ENCODE results near the gene TRAPPC2L.

The TRAPPC2L gene

DNA sequence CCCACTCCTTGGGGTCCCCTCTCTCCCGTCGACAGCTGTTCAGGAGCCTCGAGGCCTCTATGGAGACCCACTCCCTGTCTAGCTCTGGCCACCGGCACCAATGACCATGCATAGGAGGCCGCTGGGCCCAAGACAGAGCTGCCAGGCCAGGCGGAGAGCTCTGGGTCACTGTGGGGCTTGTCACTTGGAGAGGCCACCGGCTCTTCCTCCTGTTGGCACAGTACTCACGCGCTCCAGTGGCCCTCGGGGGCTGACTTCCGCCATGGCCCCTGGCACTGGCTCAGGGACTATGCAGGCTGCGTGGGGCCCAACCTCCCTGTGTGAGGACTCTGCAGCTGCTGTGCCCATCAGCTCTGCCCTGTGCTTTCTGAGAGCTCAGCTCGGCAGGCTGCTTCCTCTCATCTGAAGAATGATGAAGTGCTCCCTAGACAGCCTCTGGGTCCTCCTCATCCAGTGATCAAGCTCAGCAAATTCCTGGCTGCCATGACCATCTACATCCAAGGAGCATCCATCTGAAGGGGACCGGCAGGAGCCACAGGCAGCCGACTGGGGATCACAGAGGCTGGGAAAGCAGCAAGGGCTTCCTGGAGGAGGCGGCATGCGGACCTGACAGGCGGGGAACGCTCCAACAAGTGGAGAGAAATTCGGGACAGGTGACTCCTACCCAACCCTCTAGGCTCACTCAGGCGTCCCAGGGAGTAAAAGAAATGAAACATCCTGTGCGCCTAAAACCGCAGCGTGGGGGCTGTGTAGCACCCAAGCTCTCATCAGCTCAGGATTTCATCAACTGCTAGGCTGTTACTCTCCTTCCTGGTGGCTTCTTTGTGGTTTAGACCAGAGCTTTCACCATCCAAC lies 17.0 kb upstream of the TRAPPC2L start:
- DNase-seq = no peak

DNA sequence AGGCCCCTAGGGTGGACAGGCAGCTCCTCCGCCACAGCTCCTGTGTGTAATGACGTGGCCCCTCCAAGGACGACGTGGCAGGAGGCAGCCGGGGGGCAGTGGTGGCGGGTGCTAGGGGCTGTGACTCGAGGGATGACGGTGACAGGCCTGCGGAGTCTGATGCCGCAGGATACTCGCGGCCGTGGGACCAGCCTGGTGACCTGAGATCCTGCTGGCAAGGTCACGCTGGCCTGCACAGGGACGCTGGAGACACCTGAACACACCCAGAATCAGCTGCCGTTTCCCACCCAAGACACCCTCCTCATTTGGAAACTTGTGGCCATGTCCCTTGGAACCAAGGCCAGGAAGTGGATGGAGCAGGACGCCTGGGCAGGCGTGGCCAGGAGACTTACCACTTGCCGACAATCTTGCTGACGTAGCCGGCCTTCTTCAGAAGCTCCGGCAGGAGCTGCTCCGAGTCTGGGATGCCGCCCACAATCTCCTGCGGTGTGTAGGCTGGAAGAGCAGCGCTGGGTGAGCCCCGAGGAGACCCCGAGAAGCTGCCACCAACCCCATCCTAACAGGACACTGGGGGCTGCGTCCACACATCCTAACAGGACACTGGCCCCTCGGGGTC lies 16.2 kb upstream of the TRAPPC2L start:
- no peak for DNase-seq

DNA sequence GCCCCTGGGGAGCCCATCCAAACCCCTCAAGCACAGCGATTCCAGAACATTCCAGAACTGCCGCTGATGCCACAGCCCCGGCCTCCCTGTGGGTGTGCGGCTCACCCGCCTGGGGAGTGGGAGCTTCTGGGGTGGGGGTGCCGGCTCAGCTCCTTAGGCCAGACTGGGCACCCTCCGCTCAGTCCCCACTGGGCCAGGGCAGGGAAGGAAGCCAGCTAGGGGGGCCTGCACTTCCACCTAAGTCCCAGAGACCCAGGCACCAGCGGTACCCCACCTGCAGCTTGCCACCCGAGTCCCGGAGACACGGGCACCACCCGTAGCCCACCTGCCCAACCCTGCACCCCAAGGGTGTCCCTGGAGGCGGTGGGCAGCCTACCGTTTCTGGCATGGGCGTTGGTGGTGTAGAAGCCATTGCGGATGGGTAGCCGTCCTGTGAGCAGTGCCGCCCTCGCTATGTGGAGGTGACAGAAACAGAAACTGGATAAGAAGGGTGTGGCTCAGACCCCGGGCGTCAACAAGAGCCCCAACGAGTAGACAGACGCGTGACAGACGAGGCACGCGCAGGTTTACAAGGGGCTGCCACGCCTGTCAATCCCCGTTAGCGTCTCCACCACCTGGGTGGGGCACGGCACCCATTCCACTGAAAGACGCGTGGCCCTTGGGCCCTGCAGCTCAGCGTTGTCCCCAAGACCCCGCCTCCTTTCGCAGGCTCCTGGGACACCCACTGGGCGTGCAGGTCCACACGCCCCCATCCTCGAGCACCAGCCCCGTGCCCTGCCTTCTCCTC lies 15.2 kb upstream of the TRAPPC2L start:
- DNase-seq = no peak

DNA sequence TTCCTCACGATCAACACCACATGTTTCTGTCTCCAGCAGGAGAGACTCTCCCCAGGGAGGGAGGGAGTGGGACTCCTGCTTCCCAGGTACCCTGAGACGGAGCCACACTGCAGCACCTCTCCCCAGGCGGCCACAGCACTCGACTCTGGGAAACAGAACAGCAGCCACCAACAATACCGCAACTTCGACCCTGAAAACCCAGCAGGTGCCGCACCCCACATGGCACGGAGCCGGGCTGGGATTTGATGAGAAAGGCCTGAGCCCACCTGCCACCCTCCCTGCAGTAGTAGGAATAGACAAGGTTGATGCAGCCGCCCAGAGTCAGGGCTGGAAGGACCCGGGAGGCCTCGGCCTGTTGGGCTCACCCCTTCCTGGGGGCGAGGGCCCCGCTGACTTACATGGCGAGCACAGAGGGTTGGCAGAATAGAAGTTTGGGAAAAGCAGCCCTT lies 14.6 kb upstream of the TRAPPC2L start:
- no peak for DNase-seq

DNA sequence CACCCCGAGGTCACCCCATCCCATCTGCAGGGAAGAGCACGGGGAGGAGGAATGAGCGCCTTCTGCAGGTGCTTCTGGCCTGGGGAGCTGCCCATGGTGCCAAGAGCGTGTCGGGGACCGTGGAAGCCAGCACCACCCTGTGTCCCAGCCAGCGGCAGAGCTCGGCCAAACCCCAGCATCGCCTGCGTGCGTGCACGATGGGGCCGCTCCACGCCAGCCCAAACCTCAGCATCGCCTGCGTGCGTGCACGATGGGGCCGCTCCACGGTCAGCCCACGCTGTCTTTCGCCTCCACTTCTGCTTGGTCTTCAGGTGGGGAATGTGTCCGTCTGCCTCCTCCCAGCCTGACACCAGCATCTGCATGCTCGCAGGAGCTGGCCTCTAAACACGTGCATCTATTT lies 14.1 kb upstream of the TRAPPC2L start:
- DNase-seq = no peak

DNA sequence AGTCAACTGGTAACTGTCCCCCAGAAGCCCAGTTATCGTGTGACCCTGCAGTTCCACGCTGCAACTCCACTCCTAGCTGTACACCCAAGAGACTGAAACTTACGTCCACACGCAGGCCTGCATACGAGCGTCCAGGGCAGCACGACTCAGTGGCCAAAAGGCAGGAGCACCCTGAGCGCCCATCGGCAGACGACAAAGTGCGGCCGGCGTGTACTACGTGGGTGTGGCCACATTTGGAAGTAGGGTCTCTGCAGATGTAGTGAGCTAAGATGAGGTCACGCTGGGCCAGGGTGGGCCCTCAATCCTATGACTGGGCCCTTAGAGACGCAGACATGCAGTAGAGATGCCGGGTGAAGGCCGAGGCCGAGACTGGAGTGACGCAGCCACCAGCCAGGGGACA lies 13.7 kb upstream of the TRAPPC2L start:
- DNase-seq = no peak

DNA sequence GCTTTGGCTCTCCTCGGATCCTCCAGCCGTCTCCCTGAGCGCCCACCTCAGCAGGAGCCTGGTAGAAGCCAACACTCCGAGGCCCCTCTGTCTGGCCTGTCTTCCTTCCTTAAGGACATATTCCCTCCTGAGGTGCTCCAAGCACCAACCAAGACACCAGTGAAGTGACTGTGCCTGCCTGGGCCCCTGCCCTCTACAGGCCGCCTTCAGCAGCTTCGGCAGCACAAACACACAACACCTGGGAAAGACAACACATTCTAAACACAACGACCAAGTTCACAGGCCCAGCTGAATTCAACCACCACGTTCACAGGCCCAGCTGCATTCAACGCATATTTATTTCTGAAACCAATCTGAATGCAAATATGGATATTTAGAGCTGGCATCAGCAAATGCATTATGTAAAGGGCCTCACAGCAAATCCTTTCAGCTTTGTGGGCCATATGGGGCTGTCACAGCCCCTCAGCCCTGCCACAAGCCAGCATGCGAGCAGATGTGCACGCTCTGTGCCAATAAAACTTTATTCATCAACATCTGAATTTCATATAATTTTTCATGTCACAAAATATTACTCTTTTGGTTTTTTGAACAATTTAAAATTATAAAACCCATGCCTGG lies 12.4 kb upstream of the TRAPPC2L start:
- DNase-seq = no peak

DNA sequence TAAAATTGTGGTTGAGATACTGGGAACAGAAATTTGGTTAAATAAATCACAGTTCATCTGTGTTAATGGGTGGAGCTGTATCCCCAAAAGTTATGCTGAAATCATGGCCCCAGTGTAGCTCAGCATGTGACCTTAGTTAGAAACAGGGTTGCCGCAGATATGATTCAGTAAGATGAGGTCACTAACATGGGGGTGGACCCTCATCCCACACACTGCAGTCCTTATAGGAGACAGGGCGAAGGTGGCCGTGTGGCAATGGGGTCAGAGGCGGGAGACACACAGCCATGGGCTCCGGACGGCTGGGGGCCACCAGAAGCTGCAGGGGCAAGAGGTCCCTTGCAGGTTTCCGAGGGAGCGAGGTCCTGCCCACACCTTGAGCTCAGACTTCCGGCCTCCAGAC lies 10.8 kb upstream of the TRAPPC2L start:
- no peak for DNase-seq

DNA sequence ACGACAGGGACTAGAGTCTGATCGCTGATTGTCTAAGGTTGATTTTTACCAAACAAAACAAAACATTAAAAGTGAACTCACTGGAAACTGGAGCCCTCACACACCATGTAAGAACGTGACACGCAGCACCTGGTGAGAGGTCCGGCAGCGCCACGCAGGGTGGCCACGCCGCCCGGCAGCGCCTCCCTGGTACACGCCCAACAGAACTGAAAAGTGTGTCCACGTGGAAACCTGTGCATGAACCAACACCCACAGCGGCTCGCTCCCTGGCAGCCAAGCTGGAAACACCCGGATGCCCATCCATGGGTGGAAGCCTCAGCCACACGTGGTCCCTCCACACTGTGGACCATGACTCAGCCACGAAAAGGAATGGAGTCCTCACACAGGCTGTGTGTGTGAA lies 9.3 kb upstream of the TRAPPC2L start:
- DNase-seq = no peak

DNA sequence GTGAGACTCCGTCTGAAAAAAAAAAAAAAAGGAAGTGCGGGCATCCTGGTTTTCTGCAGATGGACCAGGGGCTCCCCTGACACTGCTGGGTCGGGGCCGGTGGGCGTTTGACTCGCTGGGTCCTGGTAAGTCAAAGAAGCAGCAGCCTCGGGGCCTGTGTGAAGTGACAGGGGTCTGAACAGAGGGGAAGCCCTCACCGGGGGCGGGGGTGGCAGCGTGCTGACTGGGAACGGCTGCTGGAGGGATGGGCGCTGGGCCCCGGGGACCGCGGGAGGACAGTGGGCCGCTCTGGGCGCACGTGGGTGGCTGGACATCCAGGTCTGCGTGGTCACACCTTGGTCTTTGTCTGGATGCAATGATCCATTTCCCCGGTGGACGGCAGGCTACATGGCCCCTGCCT lies 8.4 kb upstream of the TRAPPC2L start:
- no peak for DNase-seq

DNA sequence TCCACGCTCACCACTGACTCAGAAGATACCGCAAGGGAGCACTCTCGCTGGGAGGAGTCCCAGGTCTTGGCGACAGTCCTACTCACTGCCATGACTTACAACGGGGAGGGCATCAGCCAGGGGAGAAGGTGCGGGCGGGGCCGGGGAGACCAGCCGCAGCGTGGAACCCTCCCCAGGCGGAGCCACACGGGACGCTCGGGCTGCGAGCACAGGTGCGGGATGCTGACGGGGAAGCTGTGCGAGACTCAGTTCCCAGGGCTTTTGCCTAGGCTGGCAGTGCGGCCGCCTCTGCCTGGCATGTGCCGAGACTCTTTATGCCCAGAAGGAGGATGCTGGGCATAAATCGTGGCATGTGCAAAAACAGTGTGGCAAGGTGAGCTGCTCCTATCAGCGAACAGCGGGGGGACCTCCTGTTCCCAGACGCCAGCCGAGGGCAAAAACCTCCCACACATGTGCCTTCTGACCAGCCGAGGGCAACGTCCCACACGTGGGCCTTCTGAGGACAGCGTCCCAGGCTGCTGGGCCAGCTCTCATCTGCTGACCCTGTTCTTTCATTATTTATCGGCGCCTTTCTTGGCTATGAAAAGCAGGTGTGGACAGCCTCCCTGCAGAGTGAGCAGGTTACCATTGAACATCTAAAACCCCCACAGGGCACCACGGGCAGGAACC lies 6.3 kb upstream of the TRAPPC2L start:
- DNase-seq = no peak

DNA sequence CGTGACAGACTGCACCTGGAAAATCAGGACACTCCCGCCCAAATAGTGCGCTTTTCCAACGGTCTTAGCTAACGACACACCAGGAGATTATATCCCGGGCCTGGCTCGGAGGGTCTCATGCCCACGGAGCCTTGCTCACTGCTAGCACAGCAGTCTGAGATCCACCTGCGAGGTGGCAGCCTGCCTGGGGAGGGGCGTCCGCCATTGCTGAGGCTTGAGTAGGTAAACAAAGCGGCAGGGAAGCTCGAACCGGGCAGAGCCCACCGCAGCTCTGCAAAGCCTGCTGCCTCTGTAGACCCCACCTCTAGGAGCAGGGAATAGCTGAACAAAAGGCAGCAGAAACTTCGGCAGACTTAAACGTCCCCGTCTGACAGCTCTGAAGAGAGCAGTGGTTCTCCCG lies 5.3 kb upstream of the TRAPPC2L start:
- no peak for DNase-seq

DNA sequence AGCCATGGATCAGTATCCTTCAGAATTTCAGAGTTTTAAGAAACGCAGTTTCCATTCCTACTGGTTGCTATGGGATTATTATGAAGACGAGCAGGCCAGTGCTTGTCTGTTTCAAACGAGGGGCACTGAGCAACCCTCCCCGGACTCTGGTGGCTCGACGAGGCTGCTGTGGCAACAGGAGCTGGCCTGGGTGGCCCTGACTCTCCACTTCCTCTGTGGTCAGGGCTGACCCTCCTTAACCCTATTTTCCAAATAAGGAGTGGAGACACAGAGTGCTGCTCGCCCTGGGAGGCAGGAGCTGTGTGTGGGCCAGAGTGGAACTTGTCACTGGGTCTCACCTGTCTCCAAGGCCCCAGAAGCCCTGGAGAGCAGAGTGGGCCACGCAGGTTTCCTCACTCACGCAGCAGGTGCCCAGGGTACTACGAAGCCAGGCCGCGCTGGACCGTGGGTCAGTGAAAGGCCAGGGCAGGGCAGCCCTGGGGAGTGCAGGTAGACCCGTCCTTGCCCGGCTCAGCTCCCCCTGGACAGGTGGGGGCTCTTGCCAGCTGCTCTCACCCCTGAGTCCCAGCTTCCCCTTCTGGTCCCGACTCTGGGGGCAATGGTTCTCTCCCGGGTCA lies 3.5 kb upstream of the TRAPPC2L start:
- DNase-seq = no peak

DNA sequence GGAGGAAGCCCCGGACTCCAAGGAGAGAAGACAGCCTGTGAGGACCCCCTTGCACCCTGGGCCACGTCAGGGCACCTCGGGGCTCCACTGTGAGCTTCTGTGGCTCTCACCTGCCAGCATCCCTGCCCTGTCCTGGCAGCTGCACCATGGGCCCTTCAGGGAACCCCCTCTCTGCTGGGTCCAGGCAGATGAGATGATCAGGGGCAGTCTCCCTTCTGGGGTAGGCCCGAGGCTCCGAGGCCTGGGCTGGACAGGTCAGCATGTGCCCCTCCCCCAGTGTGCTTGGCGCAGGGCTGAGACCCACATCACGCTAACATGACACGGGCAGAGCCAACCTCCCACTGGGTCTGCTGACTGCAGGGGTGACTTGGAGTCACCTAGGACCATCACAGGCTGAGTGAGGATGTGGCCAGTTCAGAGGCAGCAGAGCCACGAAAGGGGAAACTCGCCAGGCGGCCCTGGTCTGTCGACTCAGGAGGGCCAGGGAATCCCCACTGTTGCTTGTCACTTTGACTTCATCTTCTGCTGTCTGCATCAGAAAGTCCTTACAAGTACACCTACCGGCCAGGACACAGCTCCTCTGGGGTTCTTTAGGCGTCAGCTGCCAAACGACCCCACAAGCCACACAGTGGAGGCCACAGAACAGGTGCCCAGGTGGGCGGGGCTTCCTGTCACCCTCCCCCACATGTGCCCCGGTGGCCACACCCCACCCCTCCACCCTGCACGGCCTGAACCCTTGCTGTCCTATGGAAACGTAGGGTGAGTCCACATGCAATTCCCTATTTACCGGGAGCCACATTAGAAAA lies 2.4 kb upstream of the TRAPPC2L start:
- no peak for DNase-seq

DNA sequence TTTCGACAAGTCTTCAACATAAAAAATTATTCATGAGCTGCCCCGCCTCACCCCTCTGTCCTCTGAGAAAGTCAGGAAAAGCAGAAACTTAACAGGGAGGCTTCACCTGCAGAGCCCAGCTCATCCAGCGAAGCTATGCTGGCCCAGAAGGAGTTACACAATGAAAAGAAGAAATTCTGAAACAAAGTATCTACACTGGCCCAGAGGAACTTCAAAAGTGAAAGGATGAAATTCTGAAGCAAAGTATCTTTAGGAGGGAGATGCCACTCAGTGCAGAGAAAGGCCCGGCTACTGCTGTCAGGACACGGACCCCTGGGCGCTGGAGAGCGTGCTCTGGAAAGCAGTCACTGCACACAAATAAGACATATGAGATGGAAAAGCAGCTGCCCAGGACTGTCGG lies 1.8 kb upstream of the TRAPPC2L start:
- DNase-seq = no peak

DNA sequence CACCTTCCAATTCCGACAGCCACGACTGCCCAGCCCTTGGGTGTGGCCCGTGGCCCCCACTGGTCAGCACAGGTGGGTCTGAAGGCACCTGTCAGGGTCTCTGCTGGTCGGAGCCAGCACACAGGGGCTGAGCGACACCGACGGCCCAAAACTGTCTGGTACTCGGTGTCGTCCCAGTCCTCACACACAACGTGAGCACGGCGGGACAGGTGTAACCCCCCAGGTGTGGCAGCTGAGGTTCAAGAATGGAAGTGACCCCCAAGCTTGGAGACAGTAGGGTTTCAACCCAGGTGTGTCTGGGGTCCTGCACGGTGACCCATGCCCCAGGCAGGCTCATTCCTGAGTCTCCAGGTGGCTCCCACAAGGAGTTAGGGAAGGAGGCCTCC lies 1.2 kb upstream of the TRAPPC2L start:
- no peak for DNase-seq

DNA sequence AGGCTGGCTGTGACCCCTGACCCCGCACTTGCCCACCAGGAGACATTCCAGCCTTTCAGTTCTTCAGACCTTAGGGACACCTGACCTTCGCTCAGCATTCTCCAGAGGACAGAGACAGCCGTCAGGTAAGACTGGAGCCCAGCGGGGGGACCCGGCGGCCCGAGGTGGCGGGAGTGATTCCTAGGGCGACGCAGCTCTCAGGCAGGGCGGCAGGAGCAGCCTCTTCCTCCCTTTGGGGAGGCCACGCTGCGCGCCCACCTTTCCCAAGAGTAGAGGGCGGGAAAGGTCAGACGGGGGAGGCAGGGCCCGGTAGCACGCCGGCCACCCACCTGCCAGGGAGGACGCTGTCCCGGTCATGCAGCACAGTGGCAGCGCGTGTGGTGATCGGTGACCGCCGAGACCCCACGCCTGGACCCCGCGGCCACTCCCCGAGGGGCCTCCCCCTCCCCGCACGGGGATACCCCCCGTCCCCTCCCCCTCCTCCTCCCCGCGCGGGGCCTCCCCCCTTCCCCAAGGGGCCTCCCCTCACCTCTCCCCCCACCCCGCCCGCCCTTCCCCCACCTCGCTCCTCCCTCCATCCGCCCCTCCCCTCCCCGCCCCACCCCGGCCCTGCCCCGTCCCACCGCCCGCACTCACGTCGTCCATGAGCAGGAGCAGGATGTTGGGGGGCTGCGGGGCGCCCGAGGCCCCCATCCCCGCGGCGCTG lies 652 bp upstream of the TRAPPC2L start:
- DNase-seq = no peak

DNA sequence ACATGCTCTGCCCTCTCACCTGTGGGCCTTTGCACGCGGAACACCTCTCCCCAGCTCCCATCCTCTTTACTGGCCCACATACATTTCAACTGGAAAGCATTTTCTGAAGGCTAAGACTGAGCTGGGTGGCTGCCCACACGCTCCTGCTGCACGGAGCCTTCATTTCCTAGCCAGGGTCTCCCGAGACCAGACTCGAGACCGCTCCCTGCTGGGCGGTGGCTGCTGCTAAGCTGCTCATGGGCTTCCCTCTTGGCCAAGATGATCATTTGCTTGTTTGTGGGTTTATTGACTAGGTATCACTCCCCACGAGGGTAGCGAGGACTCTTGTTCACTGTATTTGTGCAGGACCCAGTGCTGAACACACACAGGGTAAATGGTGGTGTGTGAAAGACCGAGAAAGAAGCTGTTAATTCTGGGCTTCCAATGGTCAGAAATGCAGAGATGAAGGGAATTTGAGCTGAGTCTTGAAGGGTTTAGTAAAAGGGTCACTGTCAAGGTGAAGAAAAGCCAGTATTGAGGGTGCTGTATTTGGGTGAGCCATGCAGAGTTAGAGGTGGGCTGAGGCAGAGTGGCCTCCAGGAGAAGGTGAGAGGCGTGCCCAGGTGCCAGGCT lies 907 bp downstream of the TRAPPC2L start:
- peak; percentile 70 for DNase-seq

DNA sequence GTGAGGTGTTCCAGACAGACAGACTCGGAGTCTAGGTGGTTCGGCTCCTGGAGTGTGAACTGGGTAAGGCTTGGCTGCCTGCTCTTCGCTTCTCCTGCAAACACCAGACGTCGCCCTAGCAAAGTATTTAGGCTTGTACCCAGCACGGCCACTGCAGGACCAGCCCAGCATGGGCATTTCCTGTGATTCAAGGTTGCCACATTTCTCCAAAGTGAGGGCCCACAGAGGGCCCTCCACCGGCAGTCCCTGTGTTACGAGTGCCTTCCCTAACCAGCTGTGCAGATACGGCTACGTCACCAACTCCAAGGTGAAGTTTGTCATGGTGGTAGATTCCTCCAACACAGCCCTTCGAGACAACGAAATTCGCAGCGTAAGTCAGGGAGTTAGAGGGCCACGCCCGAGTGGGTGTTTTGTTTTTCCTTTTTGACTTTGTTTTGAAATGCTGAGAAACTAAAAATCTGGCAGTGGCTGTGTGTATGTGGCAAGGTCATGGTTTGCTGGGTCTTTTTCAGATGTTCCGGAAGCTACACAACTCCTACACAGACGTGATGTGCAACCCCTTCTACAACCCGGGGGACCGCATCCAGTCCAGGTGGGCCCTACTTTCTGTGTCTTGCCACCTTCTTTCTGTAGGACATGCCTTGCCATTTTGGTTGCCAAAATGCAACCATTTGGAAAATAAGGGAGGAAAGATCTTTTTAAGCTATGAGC lies 2.6 kb downstream of the TRAPPC2L start:
- DNase-seq = no peak

DNA sequence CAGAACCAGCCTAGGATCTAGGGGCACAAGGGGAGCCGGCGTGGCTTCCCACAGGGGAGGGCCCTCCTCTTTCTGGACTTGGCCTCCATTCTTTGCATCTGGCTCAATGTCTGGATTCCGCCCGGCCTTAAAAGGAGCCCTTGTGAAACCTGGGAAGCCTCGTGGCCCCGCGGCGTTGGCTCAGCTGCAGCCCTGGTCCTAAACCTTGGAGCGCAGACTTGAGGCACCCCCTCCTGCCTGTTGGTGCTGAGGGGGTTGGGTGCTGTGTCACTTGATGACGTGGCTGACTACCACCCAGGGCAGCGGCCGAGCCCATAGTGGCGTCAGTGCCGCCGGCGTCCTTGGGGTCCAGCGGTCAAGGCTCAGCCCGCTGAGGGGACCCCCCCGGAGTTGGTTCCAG lies 4.4 kb downstream of the TRAPPC2L start:
- no peak for DNase-seq
